ENCODE measurements around the gene PAQR7.

The PAQR7 gene

DNA sequence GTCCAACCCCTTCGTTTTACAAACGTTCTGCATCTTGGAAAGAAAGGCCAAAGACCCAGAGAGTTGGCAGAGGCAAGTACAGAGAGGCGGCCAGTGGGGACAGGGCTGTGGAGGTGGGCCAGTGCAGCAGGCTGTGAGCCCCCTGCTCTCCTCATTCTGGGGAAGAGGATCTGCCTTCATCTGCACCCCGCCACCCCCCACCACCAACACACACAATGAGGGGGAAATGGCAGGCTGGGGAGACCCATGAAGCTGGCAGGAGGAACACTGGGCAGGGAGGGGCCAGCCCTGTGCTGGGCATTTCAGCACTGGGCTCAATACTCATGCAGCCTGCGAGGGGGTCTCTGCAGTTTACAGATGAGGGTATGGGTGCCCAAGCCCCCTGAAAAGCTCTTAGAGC lies 16.1 kb upstream of the PAQR7 start:
- TF ChIP-seq POLR2A (IDR thresholded peaks at IDR 0.05; ENCODE audit: low read length) (no peak), GATA1 (IDR thresholded peaks at IDR 0.05; ENCODE audit: low read depth, low read length) (no peak)
- DNase-seq = no peak

- no peak for TF ChIP-seq POLR2A (IDR thresholded peaks at IDR 0.05; ENCODE audit: low read length)
- TF ChIP-seq GATA1 (IDR thresholded peaks at IDR 0.05; ENCODE audit: low read depth, low read length) = no peak
- no peak for DNase-seq
Observed at GRCh38 chr1:25890239-25891034, 14.9 kb upstream of the PAQR7 start.

GRCh38 chr1:25889470-25889869 lies 14.0 kb upstream of the PAQR7 start:
- no peak for DNase-seq
- TF ChIP-seq GATA1 (IDR thresholded peaks at IDR 0.05; ENCODE audit: low read depth, low read length) (no peak), POLR2A (IDR thresholded peaks at IDR 0.05; ENCODE audit: low read length) (no peak)

DNA sequence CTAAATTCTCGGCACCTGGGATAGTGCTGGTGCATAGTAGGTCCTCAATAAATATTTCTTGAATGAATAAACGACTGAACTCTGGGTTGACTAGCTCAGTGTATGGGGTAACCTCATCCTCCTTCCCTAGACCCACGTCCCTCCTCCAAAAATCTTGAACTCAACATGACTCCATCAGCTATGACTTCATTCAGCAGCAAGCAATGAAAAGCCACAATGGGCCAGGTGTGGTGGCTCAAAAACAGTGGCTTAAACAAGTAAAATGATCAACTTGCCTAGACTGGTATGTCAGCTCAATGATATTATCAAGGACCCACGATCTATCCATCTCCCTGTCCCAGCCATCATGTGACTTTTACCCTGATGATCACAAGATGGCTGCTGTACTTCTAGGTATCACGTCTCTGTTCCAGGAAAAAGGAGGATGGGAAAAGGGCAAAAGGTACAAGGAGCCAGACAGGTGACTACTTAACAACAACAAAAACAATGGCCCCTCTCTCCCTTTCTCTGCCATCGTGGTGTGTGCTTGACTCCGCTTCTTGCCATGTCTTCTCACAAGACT lies 13.0 kb upstream of the PAQR7 start:
- TF ChIP-seq POLR2A (IDR thresholded peaks at IDR 0.05; ENCODE audit: low read length) (no peak), GATA1 (IDR thresholded peaks at IDR 0.05; ENCODE audit: low read depth, low read length) (no peak)

DNA sequence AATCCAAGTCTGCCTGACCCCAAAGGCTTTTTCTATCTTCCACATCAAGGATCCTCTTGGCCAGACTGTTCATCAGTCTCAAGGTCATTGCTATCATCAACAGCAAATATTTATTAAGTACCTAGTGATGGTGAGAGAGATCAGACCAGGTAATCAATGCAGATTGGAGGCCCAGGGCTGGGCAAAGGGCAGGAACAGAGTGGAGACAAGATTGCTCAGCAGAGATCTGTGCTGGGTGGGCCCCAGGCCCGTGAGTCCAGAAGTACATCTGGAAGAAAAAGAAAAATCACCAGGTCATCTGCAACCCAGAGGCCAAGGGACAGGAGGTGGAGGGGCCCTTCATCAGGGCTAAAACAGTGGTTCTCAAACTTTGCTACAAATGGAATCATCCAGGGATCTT lies 10.1 kb upstream of the PAQR7 start:
- DNase-seq = no peak
- TF ChIP-seq POLR2A (IDR thresholded peaks at IDR 0.05; ENCODE audit: low read length) (no peak), GATA1 (IDR thresholded peaks at IDR 0.05; ENCODE audit: low read depth, low read length) (no peak)

More for the DNA sequence above, 13.0 kb upstream of the PAQR7 start:
- DNase-seq = no peak

DNA sequence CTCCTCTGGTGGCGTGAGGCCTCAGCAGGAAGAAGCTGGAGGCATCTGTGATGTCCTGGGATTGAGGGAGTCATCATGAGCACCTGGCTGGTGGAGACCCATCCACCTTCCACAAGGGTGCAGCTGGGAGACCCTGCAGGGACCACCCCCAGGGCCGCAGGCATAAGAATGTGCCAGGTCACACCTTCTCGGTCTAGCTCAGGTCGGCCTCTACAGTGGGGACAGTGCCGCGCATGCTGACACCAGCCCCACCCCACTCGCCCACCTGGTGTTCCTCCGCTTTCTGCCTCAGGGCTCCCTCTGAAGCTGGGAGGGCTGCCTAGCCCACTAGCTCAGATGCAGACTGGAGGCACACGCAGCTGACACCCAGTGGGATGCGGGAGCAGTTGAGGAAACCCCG lies 5.8 kb upstream of the PAQR7 start:
- no peak for TF ChIP-seq POLR2A (IDR thresholded peaks at IDR 0.05; ENCODE audit: low read length)
- no peak for TF ChIP-seq GATA1 (IDR thresholded peaks at IDR 0.05; ENCODE audit: low read depth, low read length)
- DNase-seq = no peak

DNA sequence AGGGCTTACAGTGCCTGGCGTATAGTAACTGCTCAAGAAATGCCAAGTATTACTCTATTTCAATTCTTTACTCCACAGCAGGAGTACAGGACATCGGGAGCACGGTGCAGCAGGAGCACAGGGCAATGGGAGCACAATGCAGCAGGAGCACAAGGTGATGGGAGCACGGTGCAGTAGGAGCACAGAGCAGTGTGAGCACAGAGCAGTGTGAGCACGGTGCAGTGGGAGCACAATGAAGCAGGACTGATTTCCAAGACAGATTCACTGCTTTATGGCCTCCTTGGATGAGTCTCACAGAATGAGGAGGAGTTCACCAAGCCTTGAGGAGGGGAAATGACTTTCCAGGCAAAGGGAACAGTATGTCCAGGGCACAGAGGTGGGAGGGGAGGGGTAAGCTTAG lies 5.0 kb upstream of the PAQR7 start:
- no peak for TF ChIP-seq GATA1 (IDR thresholded peaks at IDR 0.05; ENCODE audit: low read depth, low read length)
- TF ChIP-seq POLR2A (IDR thresholded peaks at IDR 0.05; ENCODE audit: low read length) = no peak
- no peak for DNase-seq

- DNase-seq = peak in 1 of 2 experiments; percentile 56
- TF ChIP-seq GATA1 (IDR thresholded peaks at IDR 0.05; ENCODE audit: low read depth, low read length) (no peak), POLR2A (IDR thresholded peaks at IDR 0.05; ENCODE audit: low read length) (no peak)
Observed at GRCh38 chr1:25879675-25880074, 4.2 kb upstream of the PAQR7 start.

DNA sequence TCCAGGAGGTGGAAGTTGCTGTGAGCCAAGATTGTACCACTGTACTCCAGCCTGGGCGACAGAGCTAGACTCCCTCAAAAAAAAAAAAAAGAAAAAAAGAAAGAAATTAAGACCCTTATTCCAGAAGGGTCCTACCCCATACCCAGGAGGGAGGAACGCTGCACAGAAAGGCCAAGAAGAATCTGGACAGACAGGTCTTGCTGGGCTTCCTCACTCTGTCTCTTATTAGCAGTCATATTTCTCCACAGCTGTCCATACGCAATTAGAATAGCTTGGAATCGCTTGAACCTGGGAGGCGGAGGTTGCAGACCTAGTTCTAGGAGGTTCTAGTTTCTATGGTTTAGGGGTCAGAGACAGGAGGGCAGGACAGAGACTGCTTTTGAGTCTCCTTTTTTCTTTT lies 3.2 kb upstream of the PAQR7 start:
- DNase-seq = no peak
- TF ChIP-seq GATA1 (IDR thresholded peaks at IDR 0.05; ENCODE audit: low read depth, low read length) (no peak), POLR2A (IDR thresholded peaks at IDR 0.05; ENCODE audit: low read length) (no peak)

DNA sequence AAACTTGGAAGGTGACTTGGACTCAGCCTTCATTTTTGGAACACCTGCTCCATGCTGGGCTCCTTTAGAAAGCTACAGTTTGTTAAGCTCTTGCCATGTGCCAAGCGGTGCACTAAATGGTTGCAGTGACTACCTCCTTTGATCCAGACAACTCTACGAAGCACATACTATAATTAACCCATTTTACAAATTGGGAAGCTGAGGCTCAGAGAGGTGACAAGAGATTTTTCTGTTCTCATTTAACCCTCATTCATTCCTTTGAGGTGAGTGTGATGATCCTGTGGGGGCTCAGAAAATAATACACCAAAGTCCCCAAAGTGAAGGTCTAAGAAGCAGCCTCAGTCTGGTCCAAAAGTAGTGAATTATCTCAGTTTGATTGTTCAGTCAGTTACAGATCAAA lies 1.6 kb upstream of the PAQR7 start:
- DNase-seq = no peak
- TF ChIP-seq GATA1 (IDR thresholded peaks at IDR 0.05; ENCODE audit: low read depth, low read length) (no peak), POLR2A (IDR thresholded peaks at IDR 0.05; ENCODE audit: low read length) (no peak)

DNA sequence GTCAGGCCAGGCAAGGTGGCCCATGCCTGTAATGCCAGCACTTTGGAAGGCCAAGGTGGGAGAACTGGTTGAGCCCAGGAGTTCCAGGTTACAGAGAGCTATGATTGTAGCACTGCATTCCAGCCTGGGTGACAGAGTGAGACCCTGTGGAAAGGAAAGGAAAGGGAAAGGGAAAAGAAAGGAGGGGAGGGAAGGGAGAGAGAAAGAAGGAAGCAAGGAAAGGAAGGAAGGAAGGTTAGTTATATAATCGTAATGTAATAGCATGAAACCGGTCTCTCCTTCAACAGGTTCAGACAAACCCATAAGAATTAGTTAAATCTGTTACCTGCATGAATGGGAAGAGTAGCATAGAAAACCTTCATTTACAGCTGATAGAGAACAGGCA lies 1.2 kb upstream of the PAQR7 start:
- no peak for DNase-seq
- TF ChIP-seq GATA1 (IDR thresholded peaks at IDR 0.05; ENCODE audit: low read depth, low read length) = no peak

GRCh38 chr1:25875856-25876692 lies 566 bp upstream of the PAQR7 start:
- no peak for TF ChIP-seq GATA1 (IDR thresholded peaks at IDR 0.05; ENCODE audit: low read depth, low read length)
- no peak for TF ChIP-seq POLR2A (IDR thresholded peaks at IDR 0.05; ENCODE audit: low read length)
- peak in 1 of 2 experiments; percentile 64 for DNase-seq

- DNase-seq = no peak
- TF ChIP-seq GATA1 (IDR thresholded peaks at IDR 0.05; ENCODE audit: low read depth, low read length) (no peak), POLR2A (IDR thresholded peaks at IDR 0.05; ENCODE audit: low read length) (no peak)
Observed at GRCh38 chr1:25874635-25875153, 814 bp downstream of the PAQR7 start.

DNA sequence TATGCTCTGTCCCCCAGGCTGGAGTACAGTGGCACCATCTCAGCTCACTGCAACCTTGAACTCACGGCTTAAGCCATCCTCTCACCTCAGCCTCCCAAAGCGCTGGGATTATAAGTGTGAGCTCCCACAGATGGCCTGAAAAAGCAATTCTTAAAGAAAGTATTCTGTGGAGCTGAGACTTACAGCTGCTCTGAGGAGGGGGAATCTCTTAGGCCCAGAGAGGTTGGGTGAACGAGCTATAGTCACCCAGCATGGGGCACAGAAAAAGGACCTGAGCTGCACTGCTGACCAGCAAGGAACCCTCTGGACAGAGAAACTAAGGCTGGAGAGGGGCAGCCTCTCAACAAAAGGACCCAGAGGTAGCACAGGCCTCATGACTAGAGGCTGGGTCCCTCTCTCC lies 1.3 kb downstream of the PAQR7 start:
- TF ChIP-seq POLR2A (IDR thresholded peaks at IDR 0.05; ENCODE audit: low read length) = no peak
- DNase-seq = no peak

Data from erythroblast (primary cell).